Tibial artery (tissue), 4 donors: ENCODE data around the gene GAL.

ENCODE experiments used
- DNase-seq, 2 donors: peaks; one replicate each; pipeline ENCODE4 v3.0.0-alpha.2; 2019
- H3K27ac ChIP-seq, 2 donors: fragments of 200-600 bp; sonication (generic) in 1 of 2; 1 replicate in 1 of 2; 2 replicates in 1 of 2; pipeline ENCODE4 v1.5.1; 2018 to 2019; ENCODE audit warnings: mild to moderate bottlenecking in 1 of 2
- H3K27me3 ChIP-seq, 2 donors: fragments of 200-600 bp; sonication (generic) in 1 of 2; one replicate each; pipeline versions ENCODE4 v1.5.1 to v1.6.0; 2016 to 2019
- H3K36me3 ChIP-seq, 3 donors: fragments of 200-600 bp; sonication (generic) in 2 of 3; one replicate each; pipeline ENCODE4 v1.5.1; 2016 to 2019; ENCODE audit warnings: mild to moderate bottlenecking in 2 of 3
- H3K4me1 ChIP-seq, 4 donors: fragments of 200-600 bp; sonication (generic) in 2 of 4; 1 replicate in 3 of 4; 2 replicates in 1 of 4; pipeline ENCODE4 v1.5.1; 2016 to 2019
- H3K4me3 ChIP-seq, 2 donors: fragments of 200-600 bp; sonication (generic) in 1 of 2; 1 replicate in 1 of 2; 2 replicates in 1 of 2; pipeline ENCODE4 v1.5.1; 2018 to 2019; ENCODE audit warnings: mild to moderate bottlenecking in 2 of 2
- H3K9me3 ChIP-seq, 3 donors: fragments of 200-600 bp; sonication (generic) in 1 of 3; one replicate each; pipeline ENCODE4 v1.5.1; 2016 to 2019
- intact Hi-C: fragments of 100-400 bp; cut with DNase I; formaldehyde crosslinking; loops from one replicate; pipeline ENCODE4 v1.15.0; 2023; ENCODE audit warnings: low total_unique reads
- TF ChIP-seq, protein P1 (sequence below), 2 experiments: fragments of 200-600 bp in 1 of 2; fragments of 450-650 bp in 1 of 2; IDR thresholded peaks; one replicate each; pipeline ENCODE4 v1.5.1; 2017 to 2019; ENCODE audit warnings: antibody characterized with exemption in 2 of 2, mild to moderate bottlenecking in 1 of 2, moderate library complexity in 1 of 2

Gene GAL

GRCh38 chr11:68673306-68673945 is 10.9 kb upstream of the GAL start:
- no peak overlapping the region for H3K4me3 ChIP-seq
- H3K4me1 ChIP-seq = peaks cover 0 to 9% (median 5%) of the 10 kb centered on the region in 4 donors
- no peak for DNase-seq
- H3K9me3 ChIP-seq = peaks cover 0 to 18% (median 5%) of the 10 kb centered on the region in 3 donors
- TF ChIP-seq, protein P1, sequence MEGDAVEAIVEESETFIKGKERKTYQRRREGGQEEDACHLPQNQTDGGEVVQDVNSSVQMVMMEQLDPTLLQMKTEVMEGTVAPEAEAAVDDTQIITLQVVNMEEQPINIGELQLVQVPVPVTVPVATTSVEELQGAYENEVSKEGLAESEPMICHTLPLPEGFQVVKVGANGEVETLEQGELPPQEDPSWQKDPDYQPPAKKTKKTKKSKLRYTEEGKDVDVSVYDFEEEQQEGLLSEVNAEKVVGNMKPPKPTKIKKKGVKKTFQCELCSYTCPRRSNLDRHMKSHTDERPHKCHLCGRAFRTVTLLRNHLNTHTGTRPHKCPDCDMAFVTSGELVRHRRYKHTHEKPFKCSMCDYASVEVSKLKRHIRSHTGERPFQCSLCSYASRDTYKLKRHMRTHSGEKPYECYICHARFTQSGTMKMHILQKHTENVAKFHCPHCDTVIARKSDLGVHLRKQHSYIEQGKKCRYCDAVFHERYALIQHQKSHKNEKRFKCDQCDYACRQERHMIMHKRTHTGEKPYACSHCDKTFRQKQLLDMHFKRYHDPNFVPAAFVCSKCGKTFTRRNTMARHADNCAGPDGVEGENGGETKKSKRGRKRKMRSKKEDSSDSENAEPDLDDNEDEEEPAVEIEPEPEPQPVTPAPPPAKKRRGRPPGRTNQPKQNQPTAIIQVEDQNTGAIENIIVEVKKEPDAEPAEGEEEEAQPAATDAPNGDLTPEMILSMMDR (IDR thresholded peaks at IDR 0.05) = no peak
- intact Hi-C loops = no loop called here
- H3K27me3 ChIP-seq = peaks cover 0 to 42% of the 10 kb centered on the region in 2 donors
- H3K36me3 ChIP-seq = no peaks in the 10 kb centered on the region
- H3K27ac ChIP-seq = no peak overlapping the region

DNA sequence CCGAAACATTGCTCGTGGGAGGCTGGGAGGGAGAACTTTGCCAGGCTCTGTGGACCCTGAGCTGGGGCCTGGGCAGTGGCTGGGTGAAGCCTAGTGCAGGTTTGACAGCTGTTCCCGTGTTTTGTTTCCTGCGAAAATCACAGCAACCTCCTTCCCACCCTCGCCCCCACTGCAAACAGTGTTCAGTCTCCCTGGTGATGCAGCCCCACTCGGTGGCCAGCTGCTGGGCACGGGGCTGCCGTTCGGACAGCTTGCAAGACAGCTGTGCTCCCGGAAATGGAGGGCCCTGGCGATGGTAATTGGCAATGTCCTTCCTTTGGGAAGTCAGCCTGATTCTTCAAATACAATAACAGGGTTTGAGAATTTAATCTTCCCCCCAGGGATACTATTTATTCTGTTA is 10.4 kb upstream of the GAL start:
- TF ChIP-seq, protein P1 (IDR thresholded peaks at IDR 0.05) = no peak
- Histone ChIP-seq H3K4me1 (peaks cover 0 to 9% (median 5%) of the 10 kb centered on the region in 4 donors), H3K27me3 (peaks cover 0 to 42% of the 10 kb centered on the region in 2 donors), H3K9me3 (peaks cover 0 to 18% (median 5%) of the 10 kb centered on the region in 3 donors), H3K4me3 (no peak overlapping the region), H3K36me3 (no peaks in the 10 kb centered on the region), H3K27ac (no peak overlapping the region)
- intact Hi-C loops = no loop called here
- DNase-seq = no peak

DNA sequence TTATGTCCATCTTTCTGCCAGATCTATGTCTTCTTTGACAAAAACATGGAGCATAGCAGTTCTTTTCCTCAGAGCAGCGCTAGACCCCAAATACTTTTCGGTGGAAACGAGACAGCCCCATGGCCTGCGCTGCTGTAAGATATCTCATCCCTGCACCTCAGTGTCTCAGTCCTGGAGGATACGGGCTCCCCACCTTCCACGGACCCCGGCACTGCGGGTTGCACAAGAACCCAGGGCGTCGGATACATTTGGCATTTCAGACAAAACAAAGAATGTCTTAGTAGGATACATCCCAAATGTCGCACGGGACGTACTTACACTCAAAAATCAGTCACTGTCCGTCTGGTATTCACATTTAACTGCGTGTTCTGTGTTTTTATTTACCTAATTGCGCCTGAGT is 9.9 kb upstream of the GAL start:
- Histone ChIP-seq H3K27ac (no peak overlapping the region), H3K4me3 (no peak overlapping the region), H3K27me3 (peaks cover 0 to 39% of the 10 kb centered on the region in 2 donors), H3K4me1 (peaks cover 0 to 9% (median 5%) of the 10 kb centered on the region in 4 donors), H3K36me3 (no peaks in the 10 kb centered on the region), H3K9me3 (peaks cover 0 to 18% (median 5%) of the 10 kb centered on the region in 3 donors)
- no peak for DNase-seq
- TF ChIP-seq, protein P1 (IDR thresholded peaks at IDR 0.05) = no peak
- intact Hi-C loops = no loop called here

- Histone ChIP-seq H3K9me3 (peaks cover 0 to 18% (median 5%) of the 10 kb centered on the region in 3 donors), H3K27me3 (peaks cover 0 to 20% of the 10 kb centered on the region in 2 donors), H3K27ac (no peak overlapping the region), H3K4me3 (no peak overlapping the region), H3K4me1 (peaks cover 0 to 9% (median 5%) of the 10 kb centered on the region in 4 donors), H3K36me3 (no peaks in the 10 kb centered on the region)
- TF ChIP-seq, protein P1 (IDR thresholded peaks at IDR 0.05) = no peak
- no peak for DNase-seq
- intact Hi-C loops = no loop called here
These were observed 6.9 kb upstream of the GAL start for GRCh38 chr11:68677432-68677831.

DNA sequence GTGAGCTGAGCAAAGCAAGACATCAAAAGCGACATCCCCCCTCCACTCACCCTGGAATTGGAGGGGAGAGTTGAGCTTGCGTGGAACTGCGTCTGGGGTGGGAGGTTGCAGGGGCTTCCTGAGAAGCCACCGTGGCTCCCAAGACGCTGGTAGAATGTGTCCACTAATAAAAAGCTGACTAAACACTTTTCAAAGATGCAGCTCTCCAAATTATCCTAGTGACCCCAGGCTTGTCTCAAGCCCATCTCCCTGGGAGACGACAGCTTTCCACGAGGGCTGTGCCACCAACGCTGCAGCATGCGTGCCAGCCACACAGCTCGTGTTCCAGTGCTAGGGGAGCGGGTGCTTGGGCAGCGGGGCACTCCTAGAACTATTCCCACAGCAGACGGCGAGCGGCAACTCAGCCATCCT is 6.3 kb upstream of the GAL start:
- Histone ChIP-seq H3K27me3 (peaks cover 0 to 14% of the 10 kb centered on the region in 2 donors), H3K36me3 (no peaks in the 10 kb centered on the region), H3K4me1 (peaks cover 0 to 9% (median 5%) of the 10 kb centered on the region in 4 donors), H3K4me3 (no peak overlapping the region), H3K9me3 (peaks cover 0 to 13% (median 5%) of the 10 kb centered on the region in 3 donors), H3K27ac (no peak overlapping the region)
- no peak for DNase-seq
- TF ChIP-seq, protein P1 (IDR thresholded peaks at IDR 0.05) = no peak
- intact Hi-C loops = no loop called here
